Stimulated activated CD4-positive, alpha-beta T cell treated with anti-CD3 and anti-CD28 coated beads, Interleukin-2, amount 100 ng/mL, for 48 hours (primary cell): Measurements from ENCODE around the gene LRMDA.
"Not testable (repeated sequence)": the region's sequence is repeated elsewhere in the genome, so short reads cannot be mapped to it uniquely, and the experiment has no call there.

ENCODE experiments used
- DNase-seq, 2 donors: peaks; one replicate each; pipeline ENCODE4 v3.0.0-alpha.2; 2020

Gene LRMDA

DNA sequence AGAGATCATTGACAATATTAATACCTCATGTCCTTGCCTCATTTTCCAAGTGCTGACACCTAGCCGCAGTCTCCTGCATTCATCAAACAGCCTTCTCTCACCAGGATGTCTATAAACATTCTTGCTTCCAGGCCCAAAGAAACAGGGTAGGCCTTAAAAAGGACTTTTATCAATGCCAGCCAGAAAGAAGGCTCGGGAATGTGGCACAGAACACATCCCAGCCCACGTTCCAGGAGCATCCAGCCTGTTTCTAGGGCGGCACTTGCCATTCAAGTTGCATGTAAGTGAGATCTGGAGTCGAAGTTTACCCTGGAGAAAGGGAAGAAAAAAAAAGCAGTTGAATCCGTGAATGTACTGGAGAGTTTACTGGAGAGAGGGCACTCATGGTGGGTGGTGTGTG, 1123.1 kb downstream of the LRMDA start:
- DNase-seq = no peak

DNA sequence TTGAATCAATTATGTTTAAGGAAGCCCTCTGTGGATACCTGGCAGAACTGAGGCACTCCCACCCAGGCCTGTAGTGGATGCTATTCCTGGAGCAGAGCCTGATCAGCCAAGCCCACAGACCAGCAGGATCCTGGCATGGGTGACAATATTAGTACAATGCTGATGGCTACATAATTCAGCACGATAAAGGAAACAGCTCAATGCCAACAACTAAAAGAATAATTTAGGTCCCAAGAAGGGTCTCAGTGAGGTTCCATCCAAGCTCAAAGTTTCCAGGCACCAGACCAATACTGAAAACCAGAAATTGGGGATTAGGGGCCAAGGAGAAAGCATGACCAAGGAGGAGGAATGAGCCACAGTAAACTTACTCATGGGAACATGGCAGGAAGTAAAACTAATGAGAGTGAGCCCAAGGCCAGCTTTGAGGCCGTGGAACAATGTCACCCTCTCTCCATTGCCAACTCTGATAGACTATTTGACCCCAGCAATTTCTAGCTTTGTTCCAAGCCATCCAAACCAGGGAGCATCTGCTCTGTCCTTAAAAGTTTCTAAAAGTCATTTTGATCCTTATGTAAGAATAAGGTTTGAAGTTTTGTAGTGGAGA, 1123.7 kb downstream of the LRMDA start:
- no peak for DNase-seq

DNA sequence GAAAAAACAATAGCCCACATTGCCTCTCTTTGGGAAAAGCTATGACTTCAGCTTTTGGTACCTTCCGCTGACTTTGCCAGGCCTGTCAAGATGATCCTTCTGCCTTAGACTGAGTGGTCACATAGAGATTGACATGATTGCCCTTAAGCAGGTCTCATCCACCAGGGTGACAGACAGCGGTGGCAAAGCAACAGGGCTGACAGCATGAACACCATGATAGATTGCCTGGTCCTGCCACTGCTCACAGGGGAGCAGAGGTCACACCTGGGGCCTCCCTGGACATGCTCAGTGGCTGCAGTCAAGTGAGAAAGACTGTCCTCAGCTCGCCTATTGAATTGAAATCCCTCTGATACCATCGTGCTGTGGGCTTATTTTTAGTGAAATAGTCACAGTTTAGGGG, 1125.9 kb downstream of the LRMDA start:
- no peak for DNase-seq

GRCh38 chr10:76558586-76558985, 1127.2 kb downstream of the LRMDA start:
- DNase-seq = no peak

- no peak for DNase-seq
Measured at GRCh38 chr10:76558996-76559891, 1127.8 kb downstream of the LRMDA start.

DNA sequence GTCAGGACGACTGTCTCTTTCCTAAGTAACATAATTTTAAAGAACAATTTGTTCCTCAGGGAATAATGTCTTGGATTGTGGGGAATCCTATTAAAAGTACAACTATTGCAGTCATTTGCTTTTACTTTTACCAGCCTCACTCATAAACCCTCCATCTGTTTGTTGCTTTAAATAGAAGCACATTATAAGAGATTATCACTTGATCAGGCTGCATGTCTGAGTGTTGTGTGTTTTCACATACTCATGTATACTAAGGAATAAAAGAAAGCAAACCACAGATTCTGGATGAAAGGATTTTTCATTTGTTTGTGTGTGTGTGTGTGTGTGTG, 1128.4 kb downstream of the LRMDA start:
- DNase-seq = no peak

- no peak for DNase-seq
Measured at GRCh38 chr10:76560338-76560737, 1128.9 kb downstream of the LRMDA start.

DNA sequence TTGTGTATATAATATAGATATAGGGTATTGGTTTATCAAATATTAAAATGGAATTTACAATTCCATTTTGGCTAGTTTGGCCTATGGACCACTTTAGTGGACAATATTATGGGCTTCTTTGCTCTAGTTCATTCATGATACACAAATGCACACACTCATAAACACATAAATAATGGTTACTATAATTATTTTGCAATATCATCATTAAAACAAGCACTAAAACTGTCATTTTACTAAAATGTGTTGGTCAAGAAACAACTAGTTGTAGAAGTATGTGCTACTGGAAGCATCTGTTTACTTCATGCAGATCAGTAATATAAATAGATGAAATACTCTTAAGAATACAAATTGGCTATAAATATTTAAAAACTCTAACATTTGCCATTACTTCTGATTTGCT, 1131.9 kb downstream of the LRMDA start:
- DNase-seq = no peak

DNA sequence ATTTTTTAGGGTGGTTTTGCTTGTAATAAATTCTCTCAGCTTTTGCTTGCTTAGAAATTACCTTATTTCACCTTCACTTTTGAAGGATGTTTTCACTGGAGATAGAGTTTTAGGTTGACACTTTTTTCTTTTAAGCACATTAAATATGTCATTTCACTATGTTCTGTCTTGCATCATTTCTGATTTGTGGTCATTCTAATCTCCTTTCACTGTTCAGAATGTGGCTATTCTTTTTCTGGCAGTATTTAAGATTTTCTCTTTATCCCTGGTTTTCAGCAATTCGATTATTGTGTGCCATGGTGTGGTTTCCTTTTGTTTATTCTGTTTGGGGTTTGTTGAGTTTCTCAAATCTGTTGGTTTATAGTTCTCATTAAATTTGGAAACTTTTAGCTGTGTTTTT, 1140.6 kb downstream of the LRMDA start:
- DNase-seq = no peak

DNA sequence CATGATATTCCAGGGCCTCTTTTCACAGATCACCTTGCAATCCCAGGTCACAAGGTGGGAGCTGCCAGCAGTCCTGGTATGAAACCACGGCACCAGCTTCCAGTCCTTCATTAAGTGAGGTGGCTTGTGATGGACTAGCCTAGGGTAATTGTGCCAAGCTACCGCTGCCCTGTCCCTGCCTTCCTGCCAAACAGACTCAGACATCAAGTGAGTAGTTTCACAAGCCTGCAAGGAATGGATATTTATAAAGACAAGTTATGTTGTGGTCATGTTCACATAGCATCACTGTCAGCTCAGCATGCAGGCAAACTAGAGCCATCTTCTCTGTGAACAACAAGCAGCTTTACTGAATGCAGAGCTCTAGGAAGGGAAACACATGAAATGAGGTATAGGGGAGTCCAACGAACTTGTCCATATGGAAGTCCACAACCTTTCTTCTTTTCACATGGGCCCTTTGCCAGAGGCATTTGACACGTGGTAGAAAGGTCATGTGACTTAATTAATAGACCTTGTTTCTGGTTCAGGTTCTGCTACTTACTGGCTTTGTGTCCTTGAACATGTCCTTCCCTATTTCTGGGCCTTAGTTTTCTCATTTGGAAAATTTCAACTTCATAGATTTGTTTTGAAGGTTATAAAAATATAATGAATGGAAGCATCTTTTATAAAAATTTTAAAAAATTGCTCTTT, 1145.0 kb downstream of the LRMDA start:
- DNase-seq = no peak

- no peak for DNase-seq
Measured at GRCh38 chr10:76577455-76577854, 1146.0 kb downstream of the LRMDA start.

GRCh38 chr10:76581506-76582256, 1150.3 kb downstream of the LRMDA start:
- DNase-seq = no peak

GRCh38 chr10:76582531-76582930, 1151.1 kb downstream of the LRMDA start:
- DNase-seq = no peak

GRCh38 chr10:76583711-76584161, 1152.3 kb downstream of the LRMDA start:
- no peak for DNase-seq

DNA sequence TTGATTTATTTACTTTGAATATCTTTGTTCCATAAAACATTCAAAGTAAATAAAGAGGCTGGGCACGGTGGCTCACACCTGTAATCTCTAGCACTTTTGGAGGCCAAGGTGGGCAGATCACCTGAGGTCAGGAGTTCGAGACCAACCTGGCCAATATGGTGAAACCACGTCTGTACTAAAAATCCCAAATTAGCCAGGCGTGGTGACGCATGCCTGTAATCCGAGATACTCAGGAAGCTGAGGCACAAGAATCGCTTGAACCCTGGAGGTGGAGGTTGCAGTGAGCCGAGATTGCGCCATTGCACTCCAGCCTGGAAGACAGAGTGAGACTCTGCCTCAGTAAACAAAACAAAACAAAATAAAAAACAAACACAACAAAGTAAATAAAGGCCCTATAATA, 1153.0 kb downstream of the LRMDA start:
- DNase-seq = not testable (repeated sequence)
